GM23248 (cell line): ENCODE data around the gene VIPR2. TPM values are rescaled to one million over a fixed set of nuclear protein-coding genes. Genes with fewer than 3 reads are reported as not detected.

Experiments
- DNase-seq: peaks from one replicate; pipeline ENCODE4 v3.0.0-alpha.2; 2015
- H2AFZ ChIP-seq: fragments of 200-600 bp; sonication (generic); 2 replicates; pipeline ENCODE4 v1.6.1; 2016; ENCODE audit warnings: antibody characterized with exemption
- H3F3A ChIP-seq: fragments of 200-600 bp; sonication (generic); 2 replicates; pipeline ENCODE4 v1.6.1; 2016; ENCODE audit warnings: mild to moderate bottlenecking, antibody characterized with exemption, mixed run types; ENCODE audit not compliant: insufficient read depth
- H3K27ac ChIP-seq: fragments of 200-600 bp; sonication (generic); 2 replicates; pipeline ENCODE4 v1.5.1; 2016; ENCODE audit warnings: mild to moderate bottlenecking
- H3K27me3 ChIP-seq: fragments of 200-600 bp; sonication (generic); replicated peaks from 2 replicates; pipeline ENCODE4 v1.6.1; 2016; ENCODE audit warnings: mild to moderate bottlenecking; ENCODE audit not compliant: insufficient read depth
- H3K36me3 ChIP-seq: fragments of 200-600 bp; sonication (generic); 2 replicates; pipeline ENCODE4 v1.6.1; 2016; ENCODE audit warnings: low read depth, mild to moderate bottlenecking
- H3K4me1 ChIP-seq: fragments of 200-600 bp; sonication (generic); 2 replicates; pipeline ENCODE4 v1.6.1; 2016; ENCODE audit warnings: mild to moderate bottlenecking; ENCODE audit not compliant: insufficient read depth
- H3K4me2 ChIP-seq: fragments of 200-600 bp; sonication (generic); one replicate; pipeline ENCODE4 v1.6.1; 2016; ENCODE audit warnings: mild to moderate bottlenecking; ENCODE audit not compliant: unreplicated experiment
- H3K4me3 ChIP-seq: fragments of 200-600 bp; sonication (generic); 2 replicates; pipeline ENCODE4 v1.5.1; 2016; ENCODE audit warnings: mild to moderate bottlenecking
- H3K79me2 ChIP-seq: fragments of 200-600 bp; sonication (generic); 2 replicates; pipeline ENCODE4 v1.6.1; 2016; ENCODE audit warnings: mild to moderate bottlenecking; ENCODE audit not compliant: insufficient read depth
- H3K9ac ChIP-seq: fragments of 200-600 bp; sonication (generic); 2 replicates; pipeline ENCODE4 v1.6.1; 2016; ENCODE audit warnings: mild to moderate bottlenecking
- H3K9me2 ChIP-seq: fragments of 200-600 bp; sonication (generic); 2 replicates; pipeline ENCODE4 v1.6.1; 2016; ENCODE audit warnings: mixed run types, mild to moderate bottlenecking, moderate library complexity; ENCODE audit not compliant: insufficient read depth
- H3K9me3 ChIP-seq: fragments of 200-600 bp; sonication (generic); one replicate; pipeline ENCODE4 v1.6.1; 2017; ENCODE audit warnings: low read depth
- H4K20me1 ChIP-seq: fragments of 200-600 bp; sonication (generic); 2 replicates; pipeline ENCODE4 v1.6.0; 2016; ENCODE audit not compliant: insufficient read depth
- EZH2 ChIP-seq: fragments of 200-600 bp; sonication (generic); IDR thresholded peaks from 2 replicates; pipeline ENCODE4 v1.6.1; 2018; ENCODE audit warnings: antibody characterized with exemption, mild to moderate bottlenecking; ENCODE audit not compliant: insufficient read depth, poor library complexity, severe bottlenecking
- EZH2phosphoT487 ChIP-seq: fragments of 200-600 bp; sonication (generic); IDR thresholded peaks from 2 replicates; pipeline ENCODE4 v1.6.1; 2018; ENCODE audit warnings: antibody characterized with exemption, moderate library complexity, mild to moderate bottlenecking, low read depth; ENCODE audit not compliant: insufficient read depth
- WGBS, 2 experiments: methylation state at CpG; one replicate each; pipeline ENCODE4 v1.1.6; 2015 to 2017; ENCODE audit warnings: low lambda C conversion rate in 2 of 2, low coverage in 1 of 2; ENCODE audit errors: missing lambda C conversion rate in 2 of 2; 5-methylcytosine and 5-hydroxymethylcytosine counted together
- in situ Hi-C: fragments of 300-500 bp; cut with MboI; formaldehyde crosslinking; loops from 2 replicates; pipeline ENCODE4 v1.15.0; 2020
- polyA plus RNA-seq: library from polyadenylated mRNA; unstranded; fragments of >200 nt; fragmentation: Nextera tagmentation; extraction: Ambion mirVana; gene quantifications from 2 replicates; pipeline ENCODE4 v1.2.1, GENCODE V29; 2016
- total RNA-seq: library from RNA; depleted of rRNA; stranded (reverse); fragments of >200 nt; shearing (Covaris generic); gene quantifications from 2 replicates; pipeline ENCODE4 v1.2.3, GENCODE V29; 2014

VIPR2 gene
- total and polyA plus RNA-seq, 2 experiments from 2014 or later = not detected

DNA sequence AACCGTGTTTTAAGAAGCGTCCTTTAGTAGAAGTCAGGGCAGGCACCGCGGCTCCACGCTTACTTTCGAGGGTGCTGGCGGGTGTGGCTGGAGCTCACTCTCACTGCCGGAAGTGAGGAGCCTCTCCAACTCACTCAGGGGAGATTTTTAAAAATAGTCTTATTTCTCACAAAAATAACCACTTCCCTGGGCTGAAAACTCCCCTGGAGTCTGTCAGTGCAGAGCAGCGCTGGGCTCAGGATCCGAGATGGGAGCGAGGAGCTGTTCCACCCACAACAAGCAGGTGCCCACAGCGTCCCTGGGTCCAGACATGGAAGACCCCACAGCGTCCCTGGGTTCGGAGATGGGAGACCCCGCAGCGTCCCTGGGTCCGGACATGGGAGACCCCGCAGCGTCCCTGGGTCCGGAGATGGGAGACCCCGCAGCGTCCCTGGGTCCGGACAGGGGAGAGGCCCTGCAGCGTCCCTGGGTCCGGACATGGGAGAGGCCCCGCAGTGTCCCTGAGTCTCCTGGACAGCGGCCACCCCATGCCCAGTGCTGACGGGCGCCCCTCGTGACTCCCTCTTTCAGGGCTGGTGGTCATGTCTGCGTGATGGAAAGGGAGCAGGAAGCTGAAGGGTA lies 51.2 kb downstream of the VIPR2 start:
- Histone ChIP-seq H3K27me3 (no peaks in the 10 kb centered on the region), H4K20me1 (no peaks in the 10 kb centered on the region), H3F3A (no peaks in the 10 kb centered on the region), H3K79me2 (no peaks in the 10 kb centered on the region), H3K9me3 (no peaks in the 10 kb centered on the region), H3K4me2 (no peak overlapping the region), H3K9me2 (no peaks in the 10 kb centered on the region), H3K9ac (no peak overlapping the region), H3K4me1 (no peaks in the 10 kb centered on the region), H3K27ac (no peak overlapping the region), H3K36me3 (no peaks in the 10 kb centered on the region), H3K4me3 (no peak overlapping the region), H2AFZ (no peak overlapping the region)
- in situ Hi-C loops = no loop called here
- DNase-seq = no peak
- 66 to 69% methylated on average over 24 to 31 of the region's 31 CpGs for WGBS, 2 experiments
- TF ChIP-seq EZH2phosphoT487 (no peak), EZH2 (no peak)

DNA sequence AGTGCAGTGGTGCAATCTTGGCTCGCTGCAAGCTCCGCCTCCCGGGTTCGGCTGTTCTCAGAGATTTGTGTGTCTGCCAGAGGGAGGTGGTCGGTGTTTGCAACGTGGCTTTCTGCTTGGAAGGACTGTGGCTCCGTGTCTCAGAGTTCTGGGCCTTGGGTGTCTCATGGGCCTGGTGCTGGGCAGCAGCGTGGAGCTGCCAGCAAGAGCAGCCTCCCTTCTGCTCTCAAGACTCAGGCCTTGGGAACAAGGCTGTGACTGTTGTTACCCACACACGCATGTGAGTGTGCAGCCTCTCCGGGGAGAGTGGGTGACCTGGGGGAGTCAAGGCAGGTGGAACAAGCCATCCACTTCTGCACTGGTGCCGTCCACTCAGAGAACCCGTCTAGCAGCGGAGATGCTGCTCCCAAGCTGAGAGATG lies 52.0 kb downstream of the VIPR2 start:
- Histone ChIP-seq H3K9me2 (no peaks in the 10 kb centered on the region), H3K36me3 (no peaks in the 10 kb centered on the region), H3K27me3 (no peaks in the 10 kb centered on the region), H3F3A (no peaks in the 10 kb centered on the region), H3K79me2 (no peaks in the 10 kb centered on the region), H3K4me2 (no peak overlapping the region), H3K9me3 (no peaks in the 10 kb centered on the region), H2AFZ (no peak overlapping the region), H3K4me1 (no peaks in the 10 kb centered on the region), H3K27ac (no peak overlapping the region), H3K4me3 (no peak overlapping the region), H3K9ac (no peak overlapping the region), H4K20me1 (no peaks in the 10 kb centered on the region)
- no peak for TF ChIP-seq EZH2phosphoT487
- no peak for TF ChIP-seq EZH2
- DNase-seq = no peak
- in situ Hi-C loops = no loop called here
- WGBS, 2 experiments = 29 to 34% methylated on average over 13 of the region's 13 CpGs

DNA sequence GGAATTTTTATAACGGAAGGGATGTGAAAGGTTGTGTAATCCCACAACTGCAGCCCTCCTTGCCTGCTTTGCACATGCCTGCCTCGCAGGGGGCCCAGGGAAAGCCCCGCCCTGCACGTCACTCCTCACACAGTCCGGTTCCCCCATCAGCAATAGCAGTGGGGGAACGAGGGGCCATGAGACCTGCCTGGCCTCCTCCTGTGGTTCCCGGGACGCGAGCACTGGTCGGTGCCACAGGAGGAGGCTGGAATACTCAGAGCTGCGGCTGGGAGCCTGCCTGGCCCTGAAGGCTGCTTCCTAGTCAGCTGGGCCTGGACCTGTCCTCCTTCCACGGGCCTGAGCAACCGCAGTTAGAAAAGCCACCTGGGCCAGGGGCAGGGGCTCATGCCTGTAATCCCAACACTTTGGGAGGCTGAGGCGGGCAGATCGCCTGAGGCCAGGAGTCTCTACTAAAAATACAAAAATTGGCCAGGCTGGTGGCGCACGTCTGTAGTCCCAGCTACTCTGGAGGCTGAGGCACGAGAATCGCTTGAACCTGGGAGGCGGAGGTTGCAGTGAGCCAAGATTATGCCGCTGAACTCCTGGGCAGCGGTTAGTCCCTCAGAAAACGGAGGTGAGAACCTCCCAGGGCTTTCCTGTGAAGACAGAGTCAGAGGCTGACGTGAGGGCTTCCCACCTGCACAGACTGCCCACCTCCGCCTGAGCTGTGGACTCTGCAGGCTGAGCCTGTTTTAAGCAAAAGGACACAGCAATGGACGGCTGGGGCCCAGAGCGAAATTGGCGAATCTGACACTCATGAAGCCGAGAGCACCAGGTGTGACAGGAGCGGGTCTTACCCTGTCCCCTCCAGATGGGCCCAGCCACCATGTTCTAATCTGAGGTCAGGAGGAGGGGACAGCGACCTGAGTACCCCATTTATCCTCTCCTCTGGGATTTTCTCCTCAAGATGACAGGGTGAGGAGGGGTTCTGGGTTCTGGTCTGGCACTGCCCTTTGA lies 52.9 kb downstream of the VIPR2 start:
- no peak for DNase-seq
- no peaks in the 10 kb centered on the region for H3K79me2 ChIP-seq
- H3K27ac ChIP-seq = no peak overlapping the region
- no peak overlapping the region for H3K4me2 ChIP-seq
- WGBS, 2 experiments = 45 to 49% methylated on average over 31 of the region's 31 CpGs
- H3K9ac ChIP-seq = no peak overlapping the region
- no peaks in the 10 kb centered on the region for H3K9me2 ChIP-seq
- H3K9me3 ChIP-seq = no peaks in the 10 kb centered on the region
- H3K27me3 ChIP-seq = no peaks in the 10 kb centered on the region
- in situ Hi-C loops = no loop called here
- no peak overlapping the region for H2AFZ ChIP-seq
- H4K20me1 ChIP-seq = no peaks in the 10 kb centered on the region
- TF ChIP-seq EZH2phosphoT487 (no peak), EZH2 (no peak)
- H3K4me3 ChIP-seq = no peak overlapping the region
- no peaks in the 10 kb centered on the region for H3K4me1 ChIP-seq
- H3F3A ChIP-seq = no peaks in the 10 kb centered on the region
- H3K36me3 ChIP-seq = no peaks in the 10 kb centered on the region

DNA sequence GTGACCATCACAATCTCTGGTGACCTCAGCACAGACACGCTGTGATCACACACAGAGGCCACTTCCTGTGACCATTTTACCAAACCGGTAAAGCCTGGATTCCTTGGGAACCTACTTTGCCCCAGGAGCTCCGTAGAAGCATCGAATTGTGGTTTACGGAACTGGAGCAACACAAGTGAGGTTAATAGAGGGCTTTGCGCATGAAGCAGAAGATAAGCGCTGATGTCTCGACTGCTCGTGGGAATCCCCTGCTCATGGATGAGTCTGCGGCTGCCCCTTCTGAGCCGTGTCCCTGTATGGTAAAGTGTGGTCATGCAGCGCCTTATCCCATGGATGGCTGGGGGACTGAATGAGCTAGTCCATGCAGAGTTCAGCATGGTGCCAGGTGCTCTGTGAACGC lies 53.6 kb downstream of the VIPR2 start:
- no peaks in the 10 kb centered on the region for H4K20me1 ChIP-seq
- no peaks in the 10 kb centered on the region for H3K9me3 ChIP-seq
- H3K4me2 ChIP-seq = no peak overlapping the region
- H3K9me2 ChIP-seq = no peaks in the 10 kb centered on the region
- H3K36me3 ChIP-seq = no peaks in the 10 kb centered on the region
- no peak overlapping the region for H3K9ac ChIP-seq
- H3K27ac ChIP-seq = no peak overlapping the region
- in situ Hi-C loops = no loop called here
- WGBS, 2 experiments = 63 to 64% methylated on average over 13 of the region's 13 CpGs
- H3K79me2 ChIP-seq = no peaks in the 10 kb centered on the region
- no peaks in the 10 kb centered on the region for H3K4me1 ChIP-seq
- no peak overlapping the region for H3K4me3 ChIP-seq
- no peaks in the 10 kb centered on the region for H3K27me3 ChIP-seq
- no peak for DNase-seq
- H2AFZ ChIP-seq = no peak overlapping the region
- TF ChIP-seq EZH2 = no peak
- H3F3A ChIP-seq = no peaks in the 10 kb centered on the region
